PC-3 (cell line): Measurements from ENCODE around the gene IRGQ.

Experiments
- EZH2 ChIP-seq: fragments of 300-600 bp; sonication (generic); IDR thresholded peaks from one replicate; pipeline ENCODE4 v1.6.1; 2017; ENCODE audit warnings: antibody characterized with exemption, mild to moderate bottlenecking, low read length; ENCODE audit not compliant: unreplicated experiment
- TF ChIP-seq, protein P1 (sequence below): fragments of 300-600 bp; sonication (generic); conservative IDR thresholded peaks from 2 replicates; pipeline ENCODE4 v1.5.1; 2017; ENCODE audit warnings: antibody characterized with exemption, low read depth, mild to moderate bottlenecking, low read length

DNA sequence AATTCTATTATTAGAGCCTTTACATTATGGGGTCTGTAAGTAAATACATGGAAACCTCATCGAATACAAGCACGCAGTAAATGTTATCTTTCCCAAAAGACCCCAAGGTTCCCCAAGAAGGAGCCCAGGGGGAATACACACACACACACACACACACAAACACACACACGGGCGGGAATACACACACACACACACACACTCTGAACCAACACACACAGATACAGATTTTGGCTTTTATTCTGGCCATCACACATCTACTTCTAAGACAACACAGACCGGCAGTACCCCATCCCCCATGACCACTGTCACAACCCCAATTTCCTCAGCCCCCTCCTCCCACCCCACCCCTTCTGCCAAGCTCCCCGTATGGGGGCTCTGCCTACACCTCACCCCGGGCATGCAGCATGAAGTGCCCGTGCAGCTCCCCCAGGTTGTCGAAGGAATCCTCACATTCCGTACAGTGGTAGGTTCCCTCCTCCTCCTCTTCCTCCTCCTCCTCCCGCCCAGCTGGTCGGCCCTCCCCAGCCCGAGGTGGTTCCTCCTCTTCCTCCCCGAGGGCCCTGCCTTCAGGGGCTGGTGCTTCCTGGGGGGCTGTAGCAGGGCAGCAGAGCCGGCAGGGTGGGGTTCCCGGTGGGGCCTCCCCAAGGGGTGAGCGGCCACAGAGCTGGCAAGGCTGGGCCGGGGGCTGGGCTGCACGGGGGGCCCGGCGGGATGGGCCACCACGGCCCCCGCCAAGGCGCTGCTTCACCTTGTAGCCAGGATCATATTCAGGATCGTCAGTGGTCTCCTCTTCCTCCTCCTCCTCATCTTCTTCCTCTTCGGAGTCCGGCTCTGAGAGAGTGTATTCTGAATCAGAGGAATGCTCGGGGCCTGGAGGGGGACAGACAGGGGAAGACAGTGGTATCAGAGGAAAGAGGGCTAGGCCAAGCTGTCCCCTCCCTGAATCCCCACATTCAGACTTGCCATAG lies 11.6 kb upstream of the IRGQ start:
- no peak for TF ChIP-seq EZH2
- TF ChIP-seq, protein P1, sequence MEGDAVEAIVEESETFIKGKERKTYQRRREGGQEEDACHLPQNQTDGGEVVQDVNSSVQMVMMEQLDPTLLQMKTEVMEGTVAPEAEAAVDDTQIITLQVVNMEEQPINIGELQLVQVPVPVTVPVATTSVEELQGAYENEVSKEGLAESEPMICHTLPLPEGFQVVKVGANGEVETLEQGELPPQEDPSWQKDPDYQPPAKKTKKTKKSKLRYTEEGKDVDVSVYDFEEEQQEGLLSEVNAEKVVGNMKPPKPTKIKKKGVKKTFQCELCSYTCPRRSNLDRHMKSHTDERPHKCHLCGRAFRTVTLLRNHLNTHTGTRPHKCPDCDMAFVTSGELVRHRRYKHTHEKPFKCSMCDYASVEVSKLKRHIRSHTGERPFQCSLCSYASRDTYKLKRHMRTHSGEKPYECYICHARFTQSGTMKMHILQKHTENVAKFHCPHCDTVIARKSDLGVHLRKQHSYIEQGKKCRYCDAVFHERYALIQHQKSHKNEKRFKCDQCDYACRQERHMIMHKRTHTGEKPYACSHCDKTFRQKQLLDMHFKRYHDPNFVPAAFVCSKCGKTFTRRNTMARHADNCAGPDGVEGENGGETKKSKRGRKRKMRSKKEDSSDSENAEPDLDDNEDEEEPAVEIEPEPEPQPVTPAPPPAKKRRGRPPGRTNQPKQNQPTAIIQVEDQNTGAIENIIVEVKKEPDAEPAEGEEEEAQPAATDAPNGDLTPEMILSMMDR: no peak
